Astrocyte of the hippocampus (primary cell): ENCODE measurements around the gene ZFAND3.

Experiments used
- DNase-seq: peaks from one replicate; pipeline ENCODE4 v3.0.0; 2011; ENCODE audit warnings: low read depth, low spot score

Gene ZFAND3

GRCh38 chr6:38127284-38127683 is 307.8 kb downstream of the ZFAND3 start:
- no peak for DNase-seq

GRCh38 chr6:38131527-38131965 is 312.0 kb downstream of the ZFAND3 start:
- DNase-seq: peak; percentile 97

- no peak for DNase-seq
Measured at GRCh38 chr6:38133932-38134703, 314.6 kb downstream of the ZFAND3 start.

DNA sequence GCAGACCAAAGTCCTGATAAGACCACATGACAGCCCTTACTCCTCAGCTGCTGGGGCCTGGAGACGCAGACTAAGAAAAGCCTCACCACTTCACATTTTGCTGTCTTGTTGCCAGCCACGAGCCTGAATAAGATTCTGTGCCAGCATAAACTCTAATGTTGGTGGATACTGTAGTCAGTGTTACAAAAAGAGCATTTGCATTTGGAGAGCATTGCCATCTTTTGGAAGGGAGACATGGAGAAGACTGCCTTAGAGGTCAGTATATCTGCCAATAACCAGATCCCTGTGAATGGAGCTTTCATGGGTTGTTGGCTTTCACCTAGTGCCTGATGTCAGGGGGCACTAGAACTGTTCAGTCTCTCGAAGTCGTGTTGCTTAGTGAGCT is 315.2 kb downstream of the ZFAND3 start:
- peak; percentile 59 for DNase-seq

DNA sequence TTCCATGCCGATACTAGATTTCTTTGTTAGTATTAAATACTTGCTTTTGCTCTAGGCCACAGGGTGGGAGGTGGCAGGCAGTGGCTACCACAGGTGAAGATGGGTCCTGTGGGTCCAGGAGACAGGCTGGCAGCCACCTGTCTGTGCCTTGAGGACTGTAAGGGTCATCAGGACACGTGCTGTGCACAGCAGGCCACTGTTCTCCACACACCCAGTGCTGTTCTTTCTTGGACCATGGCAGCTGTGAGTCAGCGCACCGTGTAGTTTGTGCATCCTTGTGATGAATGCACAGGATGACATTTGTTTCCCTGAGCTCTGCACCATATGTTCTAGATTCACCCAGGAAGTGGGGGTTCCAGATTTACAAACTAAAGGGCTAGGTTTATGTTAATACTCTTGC is 317.0 kb downstream of the ZFAND3 start:
- no peak for DNase-seq

GRCh38 chr6:38137608-38138265 is 318.2 kb downstream of the ZFAND3 start:
- no peak for DNase-seq

DNA sequence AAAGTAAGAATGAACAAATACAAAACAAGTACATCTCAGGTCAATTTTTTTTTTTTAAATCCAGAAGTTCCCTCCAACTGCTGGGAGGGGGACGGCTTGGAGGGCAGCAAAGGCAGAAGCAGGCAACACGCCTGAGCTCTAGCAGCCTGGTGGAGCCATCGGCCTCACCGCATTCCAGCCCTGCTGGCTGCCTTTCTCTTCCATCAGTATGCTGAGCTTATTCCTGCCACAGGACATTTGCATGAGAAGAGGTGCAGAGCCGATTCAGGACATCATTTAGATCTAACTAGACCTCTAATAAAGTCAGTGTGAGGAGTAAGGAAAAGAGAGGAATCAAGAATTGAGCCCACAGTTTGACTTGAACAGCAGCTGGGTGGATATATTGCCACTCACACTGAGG is 318.8 kb downstream of the ZFAND3 start:
- no peak for DNase-seq

GRCh38 chr6:38141085-38141484 is 321.6 kb downstream of the ZFAND3 start:
- no peak for DNase-seq

GRCh38 chr6:38141716-38142115 is 322.2 kb downstream of the ZFAND3 start:
- no peak for DNase-seq

GRCh38 chr6:38142178-38142902 is 322.8 kb downstream of the ZFAND3 start:
- DNase-seq: no peak

GRCh38 chr6:38143191-38144150 is 323.9 kb downstream of the ZFAND3 start:
- DNase-seq: no peak

- DNase-seq: no peak
Measured at GRCh38 chr6:38144365-38144945, 324.9 kb downstream of the ZFAND3 start.

GRCh38 chr6:38146021-38146733 is 326.6 kb downstream of the ZFAND3 start:
- no peak for DNase-seq

- no peak for DNase-seq
Measured at GRCh38 chr6:38146734-38147027, 327.2 kb downstream of the ZFAND3 start.

DNA sequence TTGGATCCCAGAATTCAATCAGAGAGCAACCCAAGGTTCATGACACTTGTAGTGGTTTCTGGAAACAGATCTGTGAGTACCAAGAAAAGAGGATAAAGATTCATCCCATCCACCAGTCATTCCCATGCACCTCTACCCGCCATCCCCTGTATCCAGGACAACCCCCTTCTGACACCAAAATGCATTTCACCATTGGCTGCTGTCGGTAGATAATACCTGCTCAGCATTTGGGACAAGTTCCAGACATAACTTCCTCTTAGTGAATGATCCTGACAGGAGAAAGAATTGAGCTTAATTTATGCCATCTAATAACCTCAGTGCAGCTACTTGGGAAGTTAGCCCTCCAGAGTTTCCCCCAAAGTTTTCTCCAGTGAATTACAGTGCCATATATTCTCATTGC is 329.1 kb downstream of the ZFAND3 start:
- no peak for DNase-seq

- DNase-seq: peak; percentile 34
Measured at GRCh38 chr6:38149531-38149930, 330.0 kb downstream of the ZFAND3 start.

DNA sequence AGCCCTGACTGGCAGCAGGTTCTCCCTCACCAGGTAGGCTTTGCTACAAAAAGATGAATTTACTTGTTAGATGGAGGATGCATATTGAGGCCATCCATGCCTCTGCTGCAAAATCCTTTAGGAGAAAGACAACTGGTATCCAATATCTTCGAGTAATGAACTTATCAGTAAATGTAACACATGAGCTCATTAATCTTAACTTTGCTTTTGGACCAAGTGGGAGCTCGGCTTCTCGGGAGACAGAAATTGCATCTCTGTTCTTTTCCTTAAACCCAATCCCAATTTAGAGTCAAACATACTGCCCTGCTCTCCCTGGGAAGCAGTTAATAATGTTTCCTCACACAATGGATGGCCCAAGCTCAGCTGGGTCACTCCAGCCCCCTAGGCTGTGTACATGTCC is 330.5 kb downstream of the ZFAND3 start:
- no peak for DNase-seq

DNA sequence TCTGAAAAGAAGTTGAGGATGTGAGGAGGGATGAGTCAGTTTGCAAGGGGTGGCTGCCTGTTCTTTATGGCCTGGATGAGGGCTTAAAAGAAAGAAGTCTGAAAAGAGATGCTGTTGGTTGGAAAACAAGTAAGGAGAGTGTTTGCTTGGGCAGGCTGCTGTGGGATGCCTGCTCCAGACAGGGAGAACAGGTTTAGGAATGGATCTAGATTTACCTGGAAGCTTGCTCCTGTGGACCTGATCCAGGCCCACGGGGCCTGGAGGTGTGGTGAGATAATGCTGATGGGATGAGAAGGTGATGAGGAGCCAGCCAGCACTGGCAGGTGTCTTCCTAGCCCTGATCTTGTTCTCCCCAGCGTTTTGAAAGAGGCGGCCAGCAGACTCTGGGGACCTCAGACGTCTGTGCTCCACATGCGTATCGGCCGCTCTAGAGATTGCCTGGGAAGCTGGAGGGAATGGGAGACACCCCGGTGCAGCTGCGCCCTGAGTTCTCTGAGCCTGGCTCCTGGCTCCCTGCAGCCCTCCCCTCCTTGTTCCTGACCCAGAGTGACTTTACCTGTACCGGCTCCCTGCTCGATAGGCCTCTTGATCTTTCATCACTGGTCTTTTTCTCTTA is 331.3 kb downstream of the ZFAND3 start:
- no peak for DNase-seq

DNA sequence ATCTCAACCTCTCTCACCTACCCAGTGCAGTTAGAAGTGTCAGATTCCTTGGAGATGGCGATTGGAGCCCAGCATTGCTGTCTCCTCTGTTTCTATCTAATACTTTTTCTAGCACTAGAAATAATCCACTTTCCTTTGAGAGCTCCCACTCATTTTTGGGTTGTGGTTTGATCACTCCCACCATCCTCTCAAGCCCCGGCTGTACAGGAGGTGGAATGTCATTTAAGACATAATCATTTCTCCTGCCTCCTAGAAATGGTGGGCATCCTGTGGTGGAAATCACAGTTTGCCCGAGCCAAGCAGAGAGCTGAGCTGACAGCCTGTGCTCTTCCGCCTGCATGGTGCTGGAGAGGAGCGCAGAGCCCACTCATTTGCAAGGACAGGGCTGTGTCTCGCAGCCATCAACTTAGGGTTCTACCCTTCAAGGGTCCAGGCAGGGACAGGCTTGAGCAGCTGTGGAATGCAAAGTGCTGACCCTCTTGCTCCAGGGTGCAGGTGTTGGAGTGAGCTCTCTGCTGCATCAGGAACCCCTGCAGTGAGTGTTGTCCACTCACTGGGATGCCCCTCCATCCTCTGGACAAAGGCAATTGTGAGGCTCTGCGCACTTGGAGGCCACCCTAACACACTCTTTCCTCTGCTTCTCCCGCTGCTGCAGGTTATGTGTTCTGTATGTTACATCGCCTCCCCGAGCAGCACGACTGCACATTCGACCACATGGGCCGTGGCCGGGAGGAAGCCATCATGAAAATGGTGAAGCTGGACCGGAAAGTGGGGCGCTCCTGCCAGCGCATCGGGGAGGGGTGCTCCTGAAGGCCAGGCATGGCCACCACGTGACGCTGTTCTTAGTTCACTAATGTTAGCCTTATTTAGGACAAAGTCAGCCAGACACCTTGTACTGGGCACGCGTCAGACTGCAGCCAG is 332.3 kb downstream of the ZFAND3 start:
- no peak for DNase-seq
